GM19324 (cell line): Measurements from ENCODE around the gene MGAT4A.

Experiments
- ATAC-seq: cut with Tn5 transposase; IDR thresholded peaks from one replicate; pipeline ENCODE4 v1.9.1; 2021; ENCODE audit warnings: mild to moderate bottlenecking, moderate library complexity; ENCODE audit not compliant: unreplicated experiment, low FRiP score

Gene MGAT4A

GRCh38 chr2:98582523-98582922 is 148.4 kb downstream of the MGAT4A start:
- no peak for ATAC-seq

GRCh38 chr2:98580656-98581284 is 150.2 kb downstream of the MGAT4A start:
- no peak for ATAC-seq

GRCh38 chr2:98579926-98580325 is 151.0 kb downstream of the MGAT4A start:
- ATAC-seq: no peak

- ATAC-seq: no peak
These were observed 152.7 kb downstream of the MGAT4A start for GRCh38 chr2:98578231-98578630.

- ATAC-seq: no peak
These were observed 153.6 kb downstream of the MGAT4A start for GRCh38 chr2:98577313-98577712.

GRCh38 chr2:98576666-98577312 is 154.1 kb downstream of the MGAT4A start:
- ATAC-seq: no peak

- ATAC-seq: no peak
These were observed 157.5 kb downstream of the MGAT4A start for GRCh38 chr2:98573426-98573825.

- no peak for ATAC-seq
These were observed 158.3 kb downstream of the MGAT4A start for GRCh38 chr2:98572676-98573075.

- no peak for ATAC-seq
These were observed 158.7 kb downstream of the MGAT4A start for GRCh38 chr2:98572211-98572610.

GRCh38 chr2:98571796-98572195 is 159.1 kb downstream of the MGAT4A start:
- ATAC-seq: no peak

- ATAC-seq: no peak
These were observed 159.7 kb downstream of the MGAT4A start for GRCh38 chr2:98571121-98571701.

- no peak for ATAC-seq
These were observed 160.6 kb downstream of the MGAT4A start for GRCh38 chr2:98570356-98570755.

- ATAC-seq: no peak
These were observed 161.0 kb downstream of the MGAT4A start for GRCh38 chr2:98569915-98570314.

GRCh38 chr2:98569197-98569793 is 161.6 kb downstream of the MGAT4A start:
- ATAC-seq: no peak
